ENCODE data around the gene GPATCH8.
"Not testable (repeated sequence)": the region's sequence is repeated elsewhere in the genome, so short reads cannot be mapped to it uniquely, and the experiment has no call there.

GPATCH8 gene

DNA sequence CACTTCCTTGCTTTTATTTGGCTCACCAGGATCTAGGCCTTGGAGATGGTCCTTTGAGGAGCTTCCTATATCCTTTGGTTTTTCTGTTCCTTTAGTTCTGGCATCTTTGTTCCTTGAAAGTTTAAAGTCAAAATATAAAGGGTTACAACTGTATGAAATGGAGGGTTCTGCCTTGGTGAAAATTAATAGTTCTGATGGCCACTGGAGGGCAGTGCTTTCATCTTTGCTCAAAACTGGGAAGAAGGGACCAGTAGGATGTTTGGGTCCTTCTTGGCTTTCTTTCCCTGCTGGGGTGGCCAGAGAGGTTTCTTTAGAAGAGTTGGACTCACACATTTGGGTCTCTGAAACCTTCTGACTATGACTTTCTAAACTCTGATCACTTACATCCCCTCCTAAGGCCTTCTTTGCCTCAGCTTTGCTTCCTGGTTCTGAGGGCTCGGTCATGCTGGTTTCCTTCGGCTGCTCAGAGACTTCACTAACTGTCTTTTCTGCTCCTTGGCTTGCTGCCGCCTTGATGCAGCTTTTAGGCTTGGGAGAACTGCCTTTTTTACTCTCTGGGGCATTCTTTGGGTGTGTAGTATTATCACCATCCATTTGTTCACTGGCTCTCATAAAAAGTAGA is 102.9 kb downstream of the GPATCH8 start:
- no peak overlapping the region for H3K4me3 Mint-ChIP-seq
- H3K4me1 Mint-ChIP-seq (ENCODE audit: low read depth): no peaks in the 10 kb centered on the region
- no peaks in the 10 kb centered on the region for H3K27me3 Mint-ChIP-seq
- H3K36me3 Mint-ChIP-seq: peaks cover 5% of the 10 kb centered on the region
- H3K9me3 Mint-ChIP-seq (ENCODE audit: low read depth): no peaks in the 10 kb centered on the region
- no peak overlapping the region for H3K27ac Mint-ChIP-seq

- Mint-ChIP-seq H3K4me3 (no peak overlapping the region), H3K27ac (no peak overlapping the region), H3K36me3 (peaks cover 5% of the 10 kb centered on the region), H3K27me3 (no peaks in the 10 kb centered on the region), H3K4me1 (ENCODE audit: low read depth) (no peaks in the 10 kb centered on the region), H3K9me3 (ENCODE audit: low read depth) (no peaks in the 10 kb centered on the region)
Measured at GRCh38 chr17:44398692-44399691, 104.2 kb downstream of the GPATCH8 start.

- H3K36me3 Mint-ChIP-seq: peaks cover 5% of the 10 kb centered on the region
- H3K9me3 Mint-ChIP-seq (ENCODE audit: low read depth): no peaks in the 10 kb centered on the region
- no peak overlapping the region for H3K27ac Mint-ChIP-seq
- H3K4me1 Mint-ChIP-seq (ENCODE audit: low read depth): peaks cover 4% of the 10 kb centered on the region
- no peaks in the 10 kb centered on the region for H3K27me3 Mint-ChIP-seq
- no peak overlapping the region for H3K4me3 Mint-ChIP-seq
Measured at GRCh38 chr17:44397479-44398440, 105.4 kb downstream of the GPATCH8 start.

DNA sequence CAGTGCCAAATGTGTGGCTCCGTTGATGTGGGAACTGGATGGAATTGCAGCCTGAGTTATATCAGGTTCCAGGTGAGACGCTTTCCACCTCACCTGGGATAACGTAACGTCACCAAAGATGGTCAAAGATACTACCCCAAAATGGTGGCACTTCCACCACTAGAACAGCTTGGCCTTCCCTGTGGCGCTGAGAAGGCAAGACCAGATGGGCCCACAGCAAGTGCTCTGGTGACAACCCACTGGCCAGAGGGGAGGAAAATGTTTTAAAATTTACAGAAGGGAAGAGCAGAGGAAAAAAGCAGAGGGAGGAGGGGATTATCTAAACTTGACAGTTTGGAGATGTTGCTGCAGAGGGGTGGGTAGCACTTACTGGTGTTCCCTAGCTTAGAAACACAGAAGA is 106.3 kb downstream of the GPATCH8 start:
- H3K4me3 Mint-ChIP-seq: no peak overlapping the region
- H3K9me3 Mint-ChIP-seq (ENCODE audit: low read depth): no peaks in the 10 kb centered on the region
- no peak overlapping the region for H3K27ac Mint-ChIP-seq
- no peaks in the 10 kb centered on the region for H3K27me3 Mint-ChIP-seq
- H3K4me1 Mint-ChIP-seq (ENCODE audit: low read depth): peaks cover 4% of the 10 kb centered on the region
- peaks cover 5% of the 10 kb centered on the region for H3K36me3 Mint-ChIP-seq

DNA sequence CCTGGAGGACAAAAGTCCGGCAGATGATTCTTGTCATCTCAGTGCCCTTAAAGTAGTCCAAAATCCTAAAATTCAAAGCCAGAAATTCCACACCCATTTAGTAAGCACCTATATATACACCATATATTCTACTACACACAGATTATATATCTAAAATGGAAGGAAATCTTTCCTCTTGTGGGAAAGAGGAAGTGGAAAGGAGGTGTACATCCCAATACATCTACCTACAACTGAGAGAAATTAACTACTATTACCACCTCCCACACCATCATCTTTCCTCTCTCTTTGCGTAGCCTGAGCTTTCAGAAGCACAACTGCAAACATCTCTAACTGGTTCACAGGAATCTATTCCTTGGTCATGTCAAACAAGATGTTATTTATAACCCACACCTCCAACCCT is 108.4 kb downstream of the GPATCH8 start:
- Mint-ChIP-seq H3K27ac (no peak overlapping the region), H3K36me3 (peaks cover 1% of the 10 kb centered on the region), H3K4me3 (no peak overlapping the region), H3K4me1 (ENCODE audit: low read depth) (peaks cover 6% of the 10 kb centered on the region), H3K9me3 (ENCODE audit: low read depth) (no peaks in the 10 kb centered on the region), H3K27me3 (no peaks in the 10 kb centered on the region)

DNA sequence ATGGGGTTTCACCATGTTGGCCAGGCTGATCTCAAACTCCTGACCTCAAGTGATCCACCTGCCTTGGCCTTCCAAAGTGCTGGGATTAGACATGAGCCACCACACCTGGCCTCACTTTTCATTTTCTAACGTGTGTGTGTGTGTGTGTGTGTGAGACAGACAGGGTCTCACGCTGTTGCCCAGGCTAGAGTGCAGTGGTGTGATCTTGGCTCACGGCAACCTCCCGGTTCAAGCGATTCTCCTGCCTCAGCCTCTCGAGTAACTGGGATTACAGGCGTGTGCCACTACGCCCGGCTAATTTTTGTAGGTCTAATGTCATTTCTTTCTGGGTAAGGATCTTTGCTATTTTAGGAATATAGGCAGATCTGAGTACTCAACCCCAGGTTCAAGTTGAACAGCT is 109.1 kb downstream of the GPATCH8 start:
- H3K9me3 Mint-ChIP-seq (ENCODE audit: low read depth); H3K27me3 Mint-ChIP-seq; H3K36me3 Mint-ChIP-seq; H3K4me3 Mint-ChIP-seq; H3K4me1 Mint-ChIP-seq (ENCODE audit: low read depth); H3K27ac Mint-ChIP-seq: not testable (repeated sequence)

DNA sequence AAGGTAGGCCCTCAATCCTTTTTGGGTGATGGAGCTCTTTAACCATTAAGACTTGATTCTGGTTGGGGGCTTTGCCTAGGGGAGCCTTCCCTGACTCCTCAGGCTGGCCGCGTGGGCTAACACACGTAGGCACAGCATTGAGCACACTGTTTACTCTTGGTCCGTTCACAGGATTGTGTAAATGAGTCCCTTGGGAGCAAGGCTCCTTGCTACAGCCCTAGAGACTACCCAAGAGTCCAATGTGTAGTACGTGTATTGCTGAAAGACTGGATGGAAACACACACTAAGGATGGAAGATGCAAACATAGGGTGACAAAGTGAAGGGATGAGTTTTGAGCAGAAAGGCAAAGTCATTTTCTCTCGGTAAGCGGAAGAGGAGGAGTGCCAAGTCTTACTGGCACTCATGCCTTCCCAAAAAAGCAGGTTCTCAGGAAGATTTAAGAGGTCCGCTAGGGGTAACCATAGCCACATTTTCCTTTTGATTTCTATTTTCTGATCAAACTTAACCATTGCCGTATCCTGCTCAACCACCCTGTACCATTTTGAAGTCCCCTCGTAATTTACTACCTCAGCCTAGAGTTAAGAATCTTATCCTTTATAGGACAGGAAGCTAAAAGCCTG is 112.8 kb downstream of the GPATCH8 start:
- Mint-ChIP-seq H3K4me1 (ENCODE audit: low read depth) (peaks cover 17% of the 10 kb centered on the region), H3K9me3 (ENCODE audit: low read depth) (no peaks in the 10 kb centered on the region), H3K27me3 (peaks cover 7% of the 10 kb centered on the region), H3K4me3 (no peak overlapping the region), H3K27ac (no peak overlapping the region), H3K36me3 (no peaks in the 10 kb centered on the region)

- Mint-ChIP-seq H3K4me1 (ENCODE audit: low read depth) (peaks cover 19% of the 10 kb centered on the region), H3K4me3 (no peak overlapping the region), H3K9me3 (ENCODE audit: low read depth) (no peaks in the 10 kb centered on the region), H3K27ac (no peak overlapping the region), H3K27me3 (peaks cover 7% of the 10 kb centered on the region), H3K36me3 (no peaks in the 10 kb centered on the region)
Measured at GRCh38 chr17:44389723-44390202, 113.4 kb downstream of the GPATCH8 start.

DNA sequence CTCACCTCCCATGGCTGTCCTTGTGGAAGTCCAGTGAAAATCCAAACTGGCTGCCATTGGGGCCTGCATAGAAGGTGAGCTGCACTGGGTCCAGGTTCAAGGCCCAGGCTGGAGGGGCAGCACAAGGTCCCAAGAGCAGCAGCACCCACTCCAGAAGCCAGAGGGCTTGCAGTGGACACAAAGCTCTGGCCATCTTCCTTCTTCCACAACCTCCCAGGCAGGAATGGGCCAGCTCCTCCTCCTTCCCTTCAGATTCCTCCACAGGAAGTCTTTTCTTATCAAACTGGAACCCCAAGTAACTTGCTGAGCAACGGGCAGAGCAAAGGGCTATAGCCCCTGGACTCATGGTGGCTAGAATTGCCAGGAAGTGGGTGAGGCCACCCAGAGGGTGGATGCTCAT is 113.9 kb downstream of the GPATCH8 start, which contains the start of gene ITGA2B:
Gene ITGA2B (minus strand): TSS at position 369 of the 400 bp plus-strand sequence. CDS start 176 bp downstream, at position 193.
- Mint-ChIP-seq H3K36me3 (no peaks in the 10 kb centered on the region), H3K4me3 (no peak within 1 kb of the TSS), H3K4me1 (ENCODE audit: low read depth) (peaks cover 22% of the 10 kb centered on the region), H3K27me3 (peaks cover 7% of the 10 kb centered on the region), H3K27ac (no peak within 1 kb of the TSS), H3K9me3 (ENCODE audit: low read depth) (no peaks in the 10 kb centered on the region)

DNA sequence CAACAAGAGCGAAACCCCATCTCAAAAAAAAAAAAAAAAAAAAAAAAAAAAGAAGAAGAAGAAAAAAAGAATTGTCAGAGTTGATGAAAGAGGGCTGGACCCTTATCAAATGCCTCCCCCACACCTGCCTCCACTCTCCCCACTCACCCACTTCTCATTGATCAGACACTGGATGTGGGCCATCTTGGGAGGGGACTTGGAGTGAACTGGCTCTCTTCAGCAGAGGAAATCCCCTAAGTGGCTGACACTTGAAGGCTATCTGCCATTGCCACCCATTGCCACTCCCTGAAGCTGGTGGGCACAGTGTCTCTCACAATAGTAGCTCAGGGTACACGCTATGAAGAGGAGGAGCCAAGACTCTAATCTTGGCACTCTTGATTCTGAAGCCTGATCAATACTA is 115.4 kb downstream of the GPATCH8 start:
- no peaks in the 10 kb centered on the region for H3K36me3 Mint-ChIP-seq
- peaks cover 18% of the 10 kb centered on the region for H3K4me1 Mint-ChIP-seq (ENCODE audit: low read depth)
- peaks cover 7% of the 10 kb centered on the region for H3K27me3 Mint-ChIP-seq
- H3K9me3 Mint-ChIP-seq (ENCODE audit: low read depth): no peaks in the 10 kb centered on the region
- no peak overlapping the region for H3K4me3 Mint-ChIP-seq
- H3K27ac Mint-ChIP-seq: no peak overlapping the region

DNA sequence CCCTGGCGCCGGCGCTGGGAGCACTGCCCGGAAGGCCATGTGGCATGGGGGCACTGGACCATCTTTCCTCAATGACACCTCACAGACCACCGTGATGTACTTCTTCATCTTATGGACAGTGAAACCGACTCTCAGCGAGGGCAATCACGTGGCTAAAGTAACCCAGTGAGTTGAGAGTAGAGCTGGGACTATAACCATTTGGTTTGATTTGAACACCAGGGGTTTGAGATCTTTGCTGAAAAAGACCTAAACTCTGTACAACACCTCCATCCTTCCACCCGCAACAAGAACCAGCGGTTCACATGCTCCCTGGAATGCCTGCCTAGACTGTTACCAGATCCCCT is 117.1 kb downstream of the GPATCH8 start:
- Mint-ChIP-seq H3K36me3 (no peaks in the 10 kb centered on the region), H3K4me1 (ENCODE audit: low read depth) (peaks cover 16% of the 10 kb centered on the region), H3K4me3 (peak overlapping the region; percentile 73), H3K27ac (no peak overlapping the region), H3K27me3 (peaks cover 7% of the 10 kb centered on the region), H3K9me3 (ENCODE audit: low read depth) (no peaks in the 10 kb centered on the region)

DNA sequence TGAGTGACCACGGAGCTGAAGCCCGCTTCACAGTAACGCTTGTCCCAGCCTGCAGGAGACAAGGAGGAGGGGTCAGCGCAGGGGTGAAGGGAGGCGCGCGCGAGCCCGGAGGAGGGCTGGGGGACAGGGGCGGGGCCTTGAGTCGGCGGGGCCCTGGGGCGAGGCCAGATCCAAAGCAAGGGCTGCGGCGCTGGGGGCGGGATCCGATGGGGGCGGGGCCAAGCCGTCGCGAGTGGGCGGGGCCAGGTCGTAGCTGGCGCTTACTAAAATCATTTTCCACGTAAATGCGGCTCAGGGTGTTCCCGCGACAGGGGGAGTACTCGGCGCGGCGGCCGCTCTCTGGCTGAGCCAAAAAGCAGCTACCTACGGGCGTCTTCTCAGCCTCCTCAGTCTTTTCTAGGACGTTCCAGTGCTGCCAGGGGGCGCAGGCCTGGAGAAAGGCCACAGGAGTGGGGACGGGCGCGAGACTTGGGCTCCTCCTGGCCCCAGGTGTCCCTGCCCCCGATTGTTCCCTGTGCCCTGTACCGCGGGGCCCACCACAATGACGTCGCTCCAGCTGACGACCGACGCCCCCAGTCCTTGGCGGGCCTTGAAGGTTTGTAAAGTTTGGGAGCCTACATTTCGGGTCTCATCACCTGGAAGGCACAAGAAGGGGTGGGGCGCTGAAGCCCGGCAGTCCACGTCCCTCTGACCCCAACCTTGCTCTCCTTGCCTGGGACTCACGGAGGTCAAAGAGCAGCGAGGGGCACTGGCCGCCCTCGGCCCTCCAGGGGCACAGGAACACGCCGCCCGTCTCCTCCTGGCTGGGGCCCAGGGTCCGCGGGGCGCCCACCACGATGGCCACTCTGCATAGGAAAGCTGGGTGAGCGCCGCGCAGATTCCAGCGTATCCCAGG is 117.7 kb downstream of the GPATCH8 start:
- no peaks in the 10 kb centered on the region for H3K9me3 Mint-ChIP-seq (ENCODE audit: low read depth)
- H3K4me1 Mint-ChIP-seq (ENCODE audit: low read depth): peaks cover 16% of the 10 kb centered on the region
- peaks cover 7% of the 10 kb centered on the region for H3K27me3 Mint-ChIP-seq
- no peaks in the 10 kb centered on the region for H3K36me3 Mint-ChIP-seq
- no peak overlapping the region for H3K27ac Mint-ChIP-seq
- peak overlapping the region; percentile 76 for H3K4me3 Mint-ChIP-seq

DNA sequence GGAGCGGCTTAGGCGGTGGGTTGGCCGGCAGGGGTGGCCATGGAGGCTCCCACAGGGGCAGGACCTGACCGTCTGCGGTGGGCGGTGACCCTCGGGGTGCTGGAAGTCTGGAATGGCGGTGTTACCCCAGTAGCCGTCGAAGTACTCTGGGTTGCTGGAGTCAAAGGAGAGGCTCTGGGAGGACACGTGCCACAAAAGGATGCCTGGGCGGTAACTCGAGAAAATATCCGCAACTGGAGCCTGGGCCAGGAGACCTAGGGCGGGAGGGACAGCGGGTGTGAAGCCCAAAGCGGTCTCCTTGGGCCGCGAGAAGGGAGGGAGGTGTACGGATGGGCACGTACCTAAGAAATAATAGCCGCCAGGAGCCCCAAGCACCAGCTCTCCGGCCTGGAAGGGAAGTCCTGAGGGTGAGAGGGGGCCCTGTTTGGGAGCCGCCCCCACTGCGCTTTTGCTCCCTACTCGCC is 118.4 kb downstream of the GPATCH8 start:
- Mint-ChIP-seq H3K27me3 (peaks cover 7% of the 10 kb centered on the region), H3K27ac (peak overlapping the region; percentile 46), H3K4me3 (peak overlapping the region; percentile 76), H3K4me1 (ENCODE audit: low read depth) (peaks cover 16% of the 10 kb centered on the region), H3K36me3 (no peaks in the 10 kb centered on the region), H3K9me3 (ENCODE audit: low read depth) (no peaks in the 10 kb centered on the region)

All from activated naive CD8-positive, alpha-beta T cell (primary cell).